Activated CD8-positive, alpha-beta memory T cell treated with anti-CD3 and anti-CD28 coated beads, Interleukin-2, amount 50 U/mL, for 48 hours (primary cell): ENCODE data around the gene DSG2.
"Not testable (repeated sequence)": the region's sequence is repeated elsewhere in the genome, so short reads cannot be mapped to it uniquely, and the experiment has no call there.

Experiments
- DNase-seq: peaks from one replicate; pipeline ENCODE4 v3.0.0-alpha.2; 2020

The DSG2 gene

DNA sequence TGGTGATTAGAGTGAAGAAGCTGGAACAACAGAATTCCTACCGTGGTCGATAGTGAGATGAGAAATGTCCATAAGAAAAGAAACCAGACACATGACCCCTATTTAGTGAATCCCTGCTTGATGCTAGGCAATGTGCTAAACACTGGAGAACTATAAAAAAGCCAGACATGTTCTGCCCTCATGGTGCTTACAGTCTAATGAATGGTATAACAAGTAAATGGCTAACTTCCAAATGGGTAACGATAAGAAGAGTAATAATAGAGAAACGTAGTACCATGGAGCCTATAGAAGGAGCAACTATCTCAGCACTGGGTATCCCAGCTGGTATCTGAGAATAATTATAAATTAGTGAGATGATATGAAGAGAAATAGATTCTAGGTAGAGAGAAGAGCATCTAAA, 5.0 kb downstream of the DSG2 start:
- DNase-seq = no peak

DNA sequence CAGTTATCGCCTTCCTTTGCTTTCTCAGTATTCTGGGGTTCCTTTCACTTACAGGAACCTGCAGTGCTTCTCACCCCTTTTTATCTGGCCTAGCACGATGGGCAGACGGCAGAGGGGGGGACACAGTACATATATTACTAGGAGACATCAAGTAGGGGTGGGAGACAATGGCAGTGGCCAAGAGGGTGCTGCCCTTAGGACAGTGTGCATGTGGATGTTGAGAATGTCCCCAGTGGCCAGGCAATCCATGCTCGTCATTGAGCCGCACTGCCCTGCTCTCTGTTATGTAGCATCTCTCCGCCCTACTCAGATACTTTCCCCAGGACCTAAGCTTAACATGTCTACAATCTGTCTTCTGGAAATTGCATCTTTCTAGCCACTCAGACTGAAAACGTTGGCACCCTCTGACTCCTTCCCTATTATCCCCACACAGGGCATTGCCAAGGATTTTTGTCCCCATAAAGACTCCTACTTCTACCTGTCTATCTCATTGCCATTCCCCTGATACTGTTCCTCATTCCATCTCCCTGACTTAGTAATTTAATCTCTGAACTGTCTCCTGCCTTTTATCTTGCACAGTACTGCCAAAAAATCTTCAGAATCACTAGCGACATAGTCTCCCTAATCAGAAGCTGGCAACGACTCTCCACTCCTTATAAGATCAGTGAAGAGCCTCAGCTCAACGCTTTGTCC, 6.6 kb downstream of the DSG2 start:
- no peak for DNase-seq

GRCh38 chr18:31505156-31505555, 7.2 kb downstream of the DSG2 start:
- DNase-seq = no peak

DNA sequence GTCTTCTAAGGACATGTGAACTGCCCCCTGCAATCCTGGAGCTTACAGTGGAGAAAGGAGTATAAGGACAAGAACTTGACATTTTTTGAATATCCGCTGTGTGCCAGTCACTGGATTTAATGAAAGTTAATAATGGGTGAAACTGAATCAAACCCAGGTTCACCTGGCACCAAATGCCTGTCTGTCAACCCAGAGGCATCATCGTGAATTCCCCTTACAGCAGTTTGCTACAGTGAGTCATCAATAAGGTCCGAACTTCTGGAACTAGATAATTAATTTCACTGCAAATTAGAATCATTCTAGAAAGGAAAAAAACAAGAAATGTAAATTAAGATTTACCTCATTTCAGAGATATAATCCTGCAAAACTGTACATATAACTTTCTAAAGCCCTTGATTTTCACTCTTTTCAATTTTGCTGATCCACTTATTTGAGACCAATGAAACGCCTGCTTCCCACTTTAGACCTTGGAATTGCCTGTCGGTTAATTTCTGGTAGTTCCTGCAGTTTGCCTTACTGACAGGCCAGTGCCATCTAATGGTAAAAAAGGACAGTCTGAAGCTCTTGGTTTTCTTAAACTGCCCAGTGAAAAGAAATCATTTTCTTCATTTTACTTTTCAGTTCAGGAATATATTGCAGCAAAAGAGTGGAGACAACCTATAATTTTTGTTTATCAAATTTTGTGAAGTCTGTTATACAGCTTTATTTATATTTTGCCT, 8.2 kb downstream of the DSG2 start:
- DNase-seq = no peak

DNA sequence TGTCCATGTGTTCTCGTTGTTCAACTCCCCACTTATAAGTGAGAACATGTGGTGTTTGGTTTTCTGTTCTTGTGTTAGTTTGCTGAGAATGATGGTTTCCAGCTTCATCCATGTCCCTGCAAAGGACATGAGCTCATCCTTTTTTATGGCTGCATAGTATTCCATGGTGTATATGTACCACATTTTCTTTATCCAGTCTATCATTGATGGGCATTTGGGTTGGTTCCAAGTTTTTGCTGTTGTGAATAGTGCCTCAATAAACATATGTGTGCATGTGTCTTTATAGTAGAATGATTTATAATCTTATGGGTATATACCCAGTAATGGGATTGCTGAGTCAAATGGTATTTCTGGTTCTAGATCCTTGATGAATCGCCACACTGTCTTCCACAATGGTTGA, 9.1 kb downstream of the DSG2 start:
- DNase-seq = not testable (repeated sequence)

- no peak for DNase-seq
Observed at GRCh38 chr18:31508781-31509180, 10.8 kb downstream of the DSG2 start.

GRCh38 chr18:31509571-31509970, 11.6 kb downstream of the DSG2 start:
- DNase-seq = no peak

- no peak for DNase-seq
Observed at GRCh38 chr18:31510319-31510718, 12.3 kb downstream of the DSG2 start.

DNA sequence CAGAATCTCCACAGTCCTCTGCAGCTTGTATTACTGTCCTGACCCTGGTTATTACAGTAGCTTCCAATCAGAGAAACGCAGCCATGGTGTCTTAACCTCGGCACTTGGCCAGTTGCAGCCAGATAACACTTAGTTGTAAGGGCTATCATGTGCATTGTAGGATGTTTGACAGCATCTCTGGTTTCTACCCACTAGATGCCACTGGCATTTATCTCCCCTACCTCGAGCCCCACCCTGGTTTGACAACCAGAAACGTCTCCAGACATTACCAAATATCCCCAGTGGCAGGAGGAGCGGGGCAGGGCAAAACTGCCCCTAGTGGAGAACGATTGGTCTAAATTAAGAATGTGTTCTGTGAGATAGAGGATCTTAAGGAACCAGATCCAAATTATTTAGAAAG, 13.1 kb downstream of the DSG2 start:
- no peak for DNase-seq

- no peak for DNase-seq
Observed at GRCh38 chr18:31512203-31512764, 14.3 kb downstream of the DSG2 start.

DNA sequence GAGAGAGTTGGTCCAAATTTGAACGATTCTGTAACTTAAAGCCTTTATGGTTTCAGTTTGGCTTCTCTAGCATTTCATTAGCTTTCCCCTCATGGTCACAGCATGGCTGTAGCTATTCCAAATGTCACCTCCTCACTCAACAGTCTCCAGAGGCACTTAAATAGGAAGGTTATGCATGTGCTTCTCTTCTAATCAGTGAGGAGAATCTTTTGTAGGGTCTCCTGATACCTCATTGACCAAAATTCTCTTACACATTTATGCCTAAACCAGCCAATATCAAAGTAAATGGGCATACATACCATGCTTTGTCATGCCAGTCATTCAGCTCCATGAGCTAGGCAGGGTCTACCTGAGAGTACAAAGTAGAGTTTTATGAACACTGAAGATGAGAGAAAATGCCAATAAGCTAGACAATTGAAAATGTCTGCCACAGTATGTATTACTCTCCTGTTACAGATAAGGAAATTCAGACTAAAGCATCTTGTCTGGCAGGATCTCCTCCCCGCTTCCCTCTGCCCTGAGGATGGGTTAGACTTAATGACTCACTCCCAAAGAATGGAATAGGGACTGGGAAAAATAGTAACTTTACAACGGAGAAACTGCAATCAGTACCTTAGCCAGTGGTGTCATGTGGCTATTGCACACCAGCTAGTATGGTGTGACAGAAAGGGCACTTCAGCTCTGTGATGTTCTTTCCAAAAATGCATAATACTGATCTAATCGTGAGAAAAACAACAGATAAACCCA, 15.4 kb downstream of the DSG2 start:
- no peak for DNase-seq

DNA sequence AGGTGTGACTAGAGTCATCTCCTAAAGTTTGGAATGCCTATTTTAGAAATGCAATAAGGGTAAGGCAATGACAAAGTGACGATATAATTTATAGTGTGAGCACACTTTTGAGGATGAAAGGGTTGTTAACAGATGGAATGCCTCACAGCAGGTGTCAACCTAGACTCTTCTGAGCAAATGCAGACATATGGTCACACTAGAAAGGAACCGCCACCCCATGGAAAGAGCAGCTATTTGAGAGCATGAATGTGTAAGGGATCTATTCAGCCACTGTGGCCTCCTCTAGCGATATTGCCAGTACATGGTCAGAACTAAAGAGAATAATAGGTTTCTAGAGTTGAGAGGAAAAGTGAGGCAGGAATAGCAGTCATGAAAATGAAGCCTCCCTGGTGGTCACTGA, 18.5 kb downstream of the DSG2 start:
- DNase-seq = no peak

DNA sequence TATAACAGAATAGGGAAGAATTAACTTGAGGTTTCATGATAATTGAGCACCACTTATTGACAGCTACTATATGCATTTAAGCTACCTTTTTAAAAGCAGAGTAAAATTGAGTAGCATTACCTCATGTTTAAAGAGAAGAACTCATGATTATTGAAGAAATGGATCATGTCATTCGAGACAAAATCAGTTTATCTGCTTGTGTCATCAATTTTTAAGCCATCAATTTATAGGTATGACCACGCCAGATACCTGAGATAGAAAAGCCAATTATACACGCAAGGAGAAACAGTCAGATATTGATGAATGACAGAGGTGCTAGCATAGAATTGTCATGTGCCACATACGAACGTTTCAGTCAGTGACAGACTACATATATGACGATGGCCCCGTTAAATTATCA, 28.4 kb downstream of the DSG2 start:
- DNase-seq = no peak

- no peak for DNase-seq
Observed at GRCh38 chr18:31533236-31533635, 35.3 kb downstream of the DSG2 start.

DNA sequence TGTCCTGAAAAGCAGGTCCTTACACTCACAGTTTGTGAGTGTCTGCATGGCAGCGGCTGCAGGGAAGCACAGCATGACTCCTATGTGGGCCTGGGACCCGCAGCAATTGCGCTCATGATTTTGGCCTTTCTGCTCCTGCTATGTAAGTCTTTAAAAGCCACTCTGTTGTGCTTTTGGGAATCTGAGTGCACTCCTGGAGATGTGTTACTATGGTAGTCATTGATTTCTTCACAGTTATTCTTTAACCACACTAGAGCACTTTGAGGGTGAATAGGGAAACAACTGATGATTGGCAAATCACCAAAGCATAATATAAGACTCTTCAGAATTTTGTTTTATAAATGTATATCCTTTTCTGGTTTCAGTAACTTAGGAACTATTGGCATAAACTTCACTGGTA, 40.9 kb downstream of the DSG2 start:
- DNase-seq = no peak

- no peak for DNase-seq
Observed at GRCh38 chr18:31546476-31546875, 48.5 kb downstream of the DSG2 start.

- DNase-seq = no peak
Observed at GRCh38 chr18:31548853-31549252, 50.9 kb downstream of the DSG2 start.

DNA sequence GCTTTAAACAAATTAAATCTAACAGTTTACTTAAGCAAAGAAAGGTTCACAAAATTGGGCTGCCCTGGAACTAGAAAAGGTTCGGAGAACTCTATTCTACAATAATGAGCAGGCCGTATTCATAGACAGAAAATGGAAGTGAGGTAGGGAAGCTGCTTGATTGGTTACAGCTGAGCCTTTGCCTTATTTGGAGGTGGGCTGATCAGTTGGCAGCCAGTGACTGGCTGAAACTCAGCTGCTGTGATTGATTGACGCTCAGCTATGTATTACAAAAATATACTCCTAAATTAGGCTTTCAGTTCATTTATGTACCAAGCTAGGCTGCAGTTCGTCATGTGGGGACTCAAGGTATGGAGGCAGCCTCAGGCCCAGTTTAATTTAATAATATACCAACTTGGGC, 51.4 kb downstream of the DSG2 start:
- no peak for DNase-seq

DNA sequence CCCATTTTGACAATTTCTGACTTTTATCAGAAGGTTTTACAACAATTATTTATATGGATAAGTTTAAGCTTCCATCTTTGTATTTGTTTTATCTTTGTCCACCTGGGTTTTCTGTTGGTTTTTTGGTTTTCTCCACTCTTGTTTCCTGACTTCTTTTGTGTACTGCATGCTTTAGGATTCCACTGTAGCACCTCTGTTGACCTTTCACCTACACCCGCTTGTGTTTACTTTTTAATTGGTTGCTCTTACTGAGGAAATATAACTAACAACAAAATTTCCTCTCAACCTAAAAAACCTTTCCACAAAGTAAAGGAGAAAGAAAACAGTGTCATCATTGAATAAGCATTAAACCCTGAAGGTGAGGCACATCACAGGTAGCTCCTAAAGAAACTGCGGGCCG, 53.9 kb downstream of the DSG2 start:
- DNase-seq = no peak

GRCh38 chr18:31553800-31554199, 55.8 kb downstream of the DSG2 start:
- no peak for DNase-seq

DNA sequence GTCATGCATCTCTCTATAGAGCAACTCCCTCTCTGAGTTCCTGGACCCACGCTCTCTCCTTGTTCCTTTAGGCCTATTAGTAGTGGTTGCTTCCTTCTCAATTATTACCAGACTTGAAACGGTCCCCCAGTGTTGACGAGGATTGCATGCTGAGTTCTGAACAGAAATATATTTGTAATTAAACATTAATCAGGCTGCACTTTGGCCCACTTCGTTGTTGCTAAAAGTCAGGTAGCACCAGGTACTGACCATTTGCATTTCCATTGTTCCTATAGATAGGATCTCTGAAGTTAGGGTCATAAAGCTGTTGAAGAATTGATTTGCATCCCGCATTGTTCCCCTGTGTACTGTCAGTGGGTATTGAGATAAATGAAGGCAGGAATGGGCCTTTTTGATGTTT, 56.8 kb downstream of the DSG2 start:
- DNase-seq = no peak

DNA sequence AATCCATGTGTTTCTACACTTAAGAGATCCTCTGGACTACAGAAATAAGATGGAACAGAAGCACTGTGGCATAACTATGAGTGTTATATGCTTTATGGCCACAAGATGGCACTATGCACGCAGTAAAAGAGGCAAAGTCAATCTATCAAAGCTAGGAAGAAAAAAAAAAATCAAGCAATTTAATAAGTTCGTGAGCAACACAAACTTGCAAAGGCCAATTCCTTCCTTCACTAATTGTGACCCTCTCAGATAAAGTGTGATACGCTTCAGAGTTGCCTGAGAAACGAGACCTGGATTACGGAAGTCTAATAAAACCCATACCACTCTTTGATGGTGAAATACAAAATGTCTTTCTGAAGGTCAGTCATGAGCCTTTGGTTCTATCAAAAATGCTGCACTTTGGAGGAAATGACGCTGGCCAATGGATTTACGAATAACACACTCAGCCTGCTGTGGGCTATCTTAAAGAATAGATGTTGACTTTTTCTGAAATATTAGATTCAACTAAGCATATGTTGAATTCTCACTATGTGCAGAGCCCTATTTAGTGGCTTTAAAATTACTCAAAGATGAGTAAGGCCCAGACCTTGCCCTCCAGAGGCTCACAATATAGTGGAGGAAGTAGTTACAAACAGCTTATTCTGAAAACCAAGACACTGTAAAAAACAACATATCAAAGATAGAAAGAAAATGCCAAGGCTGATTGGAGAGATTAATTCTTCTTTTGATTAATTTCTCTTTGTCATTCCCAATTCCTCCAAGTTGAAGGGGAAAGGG, 58.2 kb downstream of the DSG2 start:
- DNase-seq = no peak

- no peak for DNase-seq
Observed at GRCh38 chr18:31557446-31557845, 59.5 kb downstream of the DSG2 start.
